Measurements from ENCODE around the gene HIPK1. TPM values are rescaled to one million over a fixed set of nuclear protein-coding genes. Genes with fewer than 3 reads are reported as not detected.

The HIPK1 gene
- total and polyA plus RNA-seq, 2 of the 13 experiments (the other 11 are each of a cell fraction or from before 2014, with no cell fraction given) = 20.8 to 33.4 TPM

DNA sequence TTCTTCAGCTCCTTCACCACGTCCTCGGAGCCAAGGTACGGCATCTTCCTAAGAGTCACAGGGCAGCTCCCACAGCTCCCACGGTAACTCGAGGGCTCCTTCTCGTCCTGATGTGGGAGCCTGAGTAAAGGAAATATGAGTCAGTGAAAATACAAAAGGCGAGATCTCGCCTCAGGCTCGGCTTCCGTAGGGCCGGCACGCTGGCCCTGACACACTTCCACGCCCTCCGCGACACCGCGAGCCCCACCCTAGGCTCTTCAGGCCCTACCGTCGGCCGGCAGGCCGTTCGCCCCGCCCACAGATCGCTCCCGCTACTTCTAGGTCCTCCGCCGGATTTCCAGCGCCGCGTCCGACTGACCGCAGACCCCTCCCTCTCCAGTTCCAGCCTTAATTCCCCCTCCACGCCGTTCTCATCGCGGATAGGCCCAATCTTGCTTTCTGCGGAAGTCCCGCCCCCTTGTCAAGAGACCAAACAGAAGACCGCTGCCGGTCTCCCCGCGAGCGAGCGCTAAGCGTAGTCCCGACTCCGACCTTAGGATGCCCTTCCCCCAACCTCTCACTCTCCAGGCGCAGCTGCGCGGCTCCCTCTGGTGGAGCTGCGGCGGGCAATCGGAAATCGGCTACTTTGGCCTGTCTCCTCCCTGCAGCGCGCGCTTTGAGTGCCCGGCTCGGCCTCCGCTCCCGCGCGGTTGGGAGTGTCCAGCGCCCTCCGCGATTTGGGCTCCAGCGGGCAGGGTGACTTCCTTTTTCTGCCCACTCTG, 24.3 kb upstream of the HIPK1 start, which contains the start of the genes AP4B1 and DCLRE1B (continued):
- TF ChIP-seq, protein P1, sequence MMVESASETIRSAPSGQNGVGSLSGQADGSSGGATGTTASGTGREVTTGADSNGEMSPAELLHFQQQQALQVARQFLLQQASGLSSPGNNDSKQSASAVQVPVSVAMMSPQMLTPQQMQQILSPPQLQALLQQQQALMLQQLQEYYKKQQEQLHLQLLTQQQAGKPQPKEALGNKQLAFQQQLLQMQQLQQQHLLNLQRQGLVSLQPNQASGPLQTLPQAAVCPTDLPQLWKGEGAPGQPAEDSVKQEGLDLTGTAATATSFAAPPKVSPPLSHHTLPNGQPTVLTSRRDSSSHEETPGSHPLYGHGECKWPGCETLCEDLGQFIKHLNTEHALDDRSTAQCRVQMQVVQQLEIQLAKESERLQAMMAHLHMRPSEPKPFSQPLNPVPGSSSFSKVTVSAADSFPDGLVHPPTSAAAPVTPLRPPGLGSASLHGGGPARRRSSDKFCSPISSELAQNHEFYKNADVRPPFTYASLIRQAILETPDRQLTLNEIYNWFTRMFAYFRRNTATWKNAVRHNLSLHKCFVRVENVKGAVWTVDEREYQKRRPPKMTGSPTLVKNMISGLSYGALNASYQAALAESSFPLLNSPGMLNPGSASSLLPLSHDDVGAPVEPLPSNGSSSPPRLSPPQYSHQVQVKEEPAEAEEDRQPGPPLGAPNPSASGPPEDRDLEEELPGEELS (CRISPR knock-in tag; IDR thresholded peaks at IDR 0.05) = peak; percentile 72
- TF ChIP-seq, protein P2, sequence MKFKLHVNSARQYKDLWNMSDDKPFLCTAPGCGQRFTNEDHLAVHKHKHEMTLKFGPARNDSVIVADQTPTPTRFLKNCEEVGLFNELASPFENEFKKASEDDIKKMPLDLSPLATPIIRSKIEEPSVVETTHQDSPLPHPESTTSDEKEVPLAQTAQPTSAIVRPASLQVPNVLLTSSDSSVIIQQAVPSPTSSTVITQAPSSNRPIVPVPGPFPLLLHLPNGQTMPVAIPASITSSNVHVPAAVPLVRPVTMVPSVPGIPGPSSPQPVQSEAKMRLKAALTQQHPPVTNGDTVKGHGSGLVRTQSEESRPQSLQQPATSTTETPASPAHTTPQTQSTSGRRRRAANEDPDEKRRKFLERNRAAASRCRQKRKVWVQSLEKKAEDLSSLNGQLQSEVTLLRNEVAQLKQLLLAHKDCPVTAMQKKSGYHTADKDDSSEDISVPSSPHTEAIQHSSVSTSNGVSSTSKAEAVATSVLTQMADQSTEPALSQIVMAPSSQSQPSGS (CRISPR knock-in tag; IDR thresholded peaks at IDR 0.05) = peak; percentile 84
- peak; percentile 72 for TF ChIP-seq GABPA (IDR thresholded peaks at IDR 0.05; ENCODE audit: low read depth, low read length)
- TF ChIP-seq GABPA (CRISPR knock-in tag; IDR thresholded peaks at IDR 0.05; ENCODE audit: low read depth) = peak; percentile 93
- TF ChIP-seq AHR (CRISPR knock-in tag; IDR thresholded peaks at IDR 0.05) = no peak; the same call in 1 of the 2 replicates
- TF ChIP-seq SOX13 (IDR thresholded peaks at IDR 0.05) = no peak
- TF ChIP-seq SOX13 (CRISPR knock-in tag; conservative IDR thresholded peaks at IDR 0.05 in 1 of 2, IDR thresholded peaks at IDR 0.05 in 1 of 2) = peak in 1 of 2 experiments; percentile 68; a peak in 2 of 4 replicates
- TF ChIP-seq POGZ (CRISPR knock-in tag; IDR thresholded peaks at IDR 0.05) = peak; percentile 82
- TF ChIP-seq FOXK2 (IDR thresholded peaks at IDR 0.05) = no peak
- TF ChIP-seq MTF2 (CRISPR knock-in tag; IDR thresholded peaks at IDR 0.05; ENCODE audit: borderline replicate concordance) = peak; percentile 88; the same call in 1 of the 2 replicates
- TF ChIP-seq KLF16 (CRISPR knock-in tag; IDR thresholded peaks at IDR 0.05) = peak in 1 of 2 experiments; percentile 81; a peak in 1 of 4 replicates
- no peak for TF ChIP-seq NFE2 (CRISPR knock-in tag; IDR thresholded peaks at IDR 0.05)
- TF ChIP-seq KLF11 (CRISPR knock-in tag; IDR thresholded peaks at IDR 0.05) = no peak
- peak; percentile 82 for TF ChIP-seq BORCS8-MEF2B (CRISPR knock-in tag; IDR thresholded peaks at IDR 0.05)
- TF ChIP-seq HMGA1 (CRISPR knock-in tag; conservative IDR thresholded peaks at IDR 0.05) = no peak
- TF ChIP-seq, protein P3, sequence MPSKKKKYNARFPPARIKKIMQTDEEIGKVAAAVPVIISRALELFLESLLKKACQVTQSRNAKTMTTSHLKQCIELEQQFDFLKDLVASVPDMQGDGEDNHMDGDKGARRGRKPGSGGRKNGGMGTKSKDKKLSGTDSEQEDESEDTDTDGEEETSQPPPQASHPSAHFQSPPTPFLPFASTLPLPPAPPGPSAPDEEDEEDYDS (CRISPR knock-in tag; IDR thresholded peaks at IDR 0.05) = peak; percentile 55; the same call in 1 of the 2 replicates
- TF ChIP-seq, protein P4, sequence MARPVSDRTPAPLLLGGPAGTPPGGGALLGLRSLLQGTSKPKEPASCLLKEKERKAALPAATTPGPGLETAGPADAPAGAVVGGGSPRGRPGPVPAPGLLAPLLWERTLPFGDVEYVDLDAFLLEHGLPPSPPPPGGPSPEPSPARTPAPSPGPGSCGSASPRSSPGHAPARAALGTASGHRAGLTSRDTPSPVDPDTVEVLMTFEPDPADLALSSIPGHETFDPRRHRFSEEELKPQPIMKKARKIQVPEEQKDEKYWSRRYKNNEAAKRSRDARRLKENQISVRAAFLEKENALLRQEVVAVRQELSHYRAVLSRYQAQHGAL (CRISPR knock-in tag; IDR thresholded peaks at IDR 0.05; ENCODE audit: not compliant biosample characterization) = no peak
- TF ChIP-seq, protein P5, sequence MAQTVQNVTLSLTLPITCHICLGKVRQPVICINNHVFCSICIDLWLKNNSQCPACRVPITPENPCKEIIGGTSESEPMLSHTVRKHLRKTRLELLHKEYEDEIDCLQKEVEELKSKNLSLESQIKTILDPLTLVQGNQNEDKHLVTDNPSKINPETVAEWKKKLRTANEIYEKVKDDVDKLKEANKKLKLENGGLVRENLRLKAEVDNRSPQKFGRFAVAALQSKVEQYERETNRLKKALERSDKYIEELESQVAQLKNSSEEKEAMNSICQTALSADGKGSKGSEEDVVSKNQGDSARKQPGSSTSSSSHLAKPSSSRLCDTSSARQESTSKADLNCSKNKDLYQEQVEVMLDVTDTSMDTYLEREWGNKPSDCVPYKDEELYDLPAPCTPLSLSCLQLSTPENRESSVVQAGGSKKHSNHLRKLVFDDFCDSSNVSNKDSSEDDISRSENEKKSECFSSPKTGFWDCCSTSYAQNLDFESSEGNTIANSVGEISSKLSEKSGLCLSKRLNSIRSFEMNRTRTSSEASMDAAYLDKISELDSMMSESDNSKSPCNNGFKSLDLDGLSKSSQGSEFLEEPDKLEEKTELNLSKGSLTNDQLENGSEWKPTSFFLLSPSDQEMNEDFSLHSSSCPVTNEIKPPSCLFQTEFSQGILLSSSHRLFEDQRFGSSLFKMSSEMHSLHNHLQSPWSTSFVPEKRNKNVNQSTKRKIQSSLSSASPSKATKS (CRISPR knock-in tag; IDR thresholded peaks at IDR 0.05) = no peak
- TF ChIP-seq ATF1 (CRISPR knock-in tag; IDR thresholded peaks at IDR 0.05) = no peak
- TF ChIP-seq, protein P6, sequence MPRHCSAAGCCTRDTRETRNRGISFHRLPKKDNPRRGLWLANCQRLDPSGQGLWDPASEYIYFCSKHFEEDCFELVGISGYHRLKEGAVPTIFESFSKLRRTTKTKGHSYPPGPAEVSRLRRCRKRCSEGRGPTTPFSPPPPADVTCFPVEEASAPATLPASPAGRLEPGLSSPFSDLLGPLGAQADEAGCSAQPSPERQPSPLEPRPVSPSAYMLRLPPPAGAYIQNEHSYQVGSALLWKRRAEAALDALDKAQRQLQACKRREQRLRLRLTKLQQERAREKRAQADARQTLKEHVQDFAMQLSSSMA (CRISPR knock-in tag; IDR thresholded peaks at IDR 0.05) = no peak
- TF ChIP-seq ZNF547 (CRISPR knock-in tag; IDR thresholded peaks at IDR 0.05) = no peak
- peak; percentile 31; the same call in 1 of the 2 replicates for TF ChIP-seq SNAI1 (CRISPR knock-in tag; IDR thresholded peaks at IDR 0.05; ENCODE audit: borderline replicate concordance)
